HG02885 (cell line): ENCODE measurements around the gene LEMD2.
"Not testable (repeated sequence)": the region's sequence is repeated elsewhere in the genome, so short reads cannot be mapped to it uniquely, and the experiment has no call there.

Experiments used
- ATAC-seq: cut with Tn5 transposase; IDR thresholded peaks from one replicate; pipeline ENCODE4 v1.9.1; 2021; ENCODE audit warnings: mild to moderate bottlenecking; ENCODE audit not compliant: unreplicated experiment, poor library complexity

LEMD2 gene

GRCh38 chr6:33788694-33789549, at the start of gene LEMD2:
TSS of gene LEMD2 (minus strand) at chr6:33789130. CDS start at chr6:33789116, 14 bp downstream.
- peak; percentile 89 for ATAC-seq

GRCh38 chr6:33837971-33838665, 49.2 kb upstream of the LEMD2 start:
- no peak for ATAC-seq

GRCh38 chr6:33836806-33837469, 48.0 kb upstream of the LEMD2 start:
- no peak for ATAC-seq

DNA sequence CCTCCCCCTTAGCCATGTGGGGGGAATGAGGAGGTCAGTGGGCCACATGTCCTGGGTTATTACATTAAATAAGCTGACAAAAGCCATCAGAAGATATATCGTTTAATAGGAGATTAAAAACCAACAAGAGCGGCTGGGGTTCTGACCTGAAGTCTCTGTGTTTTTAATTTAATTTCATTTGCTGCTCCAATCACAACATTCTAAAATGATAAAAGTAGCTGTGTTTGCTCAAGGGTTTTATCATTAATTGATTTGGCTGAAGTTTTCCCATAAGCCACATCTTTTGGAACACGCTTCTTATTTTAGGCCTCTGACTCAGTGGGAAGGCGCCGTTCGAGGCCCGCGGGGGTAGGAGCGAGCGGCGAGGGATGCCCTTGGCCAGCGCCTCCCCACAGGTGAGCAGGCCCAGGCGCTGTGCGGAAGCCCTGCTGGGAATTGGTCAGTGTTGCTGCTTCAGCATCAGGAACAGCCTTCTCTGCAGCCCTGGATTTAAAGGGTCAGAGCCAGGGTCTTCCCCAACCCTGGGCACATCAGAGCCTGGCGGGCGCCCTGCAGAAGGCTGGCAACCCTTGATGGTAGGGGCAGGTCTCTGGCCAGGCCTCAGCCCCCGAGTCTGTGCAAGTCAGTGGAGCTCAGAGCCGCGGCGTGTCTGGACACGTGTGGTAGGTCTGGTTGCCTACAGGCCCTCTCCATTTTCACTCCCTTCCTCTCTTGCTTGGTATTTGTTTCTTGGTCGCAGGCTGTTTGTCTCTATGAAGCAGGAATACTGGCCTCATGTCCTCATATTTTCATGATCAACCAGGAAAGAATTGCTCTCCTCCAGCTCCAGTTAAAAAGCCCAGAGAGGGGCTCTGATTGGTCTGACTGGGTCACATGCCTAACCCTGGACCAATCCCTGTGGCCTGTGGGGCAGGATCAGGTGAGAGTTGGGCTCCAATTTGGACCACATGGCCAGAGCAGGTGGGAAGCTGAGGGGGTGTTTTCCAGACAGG, 45.8 kb upstream of the LEMD2 start:
- ATAC-seq = no peak

DNA sequence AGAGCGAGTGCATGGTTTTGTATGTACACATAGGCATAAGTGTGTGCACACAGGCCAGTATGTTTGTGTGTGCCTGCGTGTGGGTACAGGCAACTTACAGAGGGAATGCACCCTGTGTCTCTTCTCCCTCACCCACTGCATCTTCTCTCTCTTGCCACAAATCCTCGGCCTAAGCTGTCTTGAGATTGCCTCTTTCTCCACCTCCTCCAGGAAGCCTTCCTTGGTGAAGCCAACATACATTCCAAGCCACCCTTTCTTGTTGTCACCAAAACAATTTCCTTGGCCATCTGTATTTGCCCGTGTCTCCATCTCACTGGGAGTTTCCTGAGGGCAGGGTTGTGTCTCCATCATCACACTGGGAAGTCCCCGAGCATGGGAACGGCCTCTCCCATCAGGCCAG, 44.7 kb upstream of the LEMD2 start:
- ATAC-seq = no peak

- ATAC-seq = not testable (repeated sequence)
These were observed 43.9 kb upstream of the LEMD2 start for GRCh38 chr6:33832831-33833230.

- not testable (repeated sequence) for ATAC-seq
These were observed 42.8 kb upstream of the LEMD2 start for GRCh38 chr6:33831725-33832124.

DNA sequence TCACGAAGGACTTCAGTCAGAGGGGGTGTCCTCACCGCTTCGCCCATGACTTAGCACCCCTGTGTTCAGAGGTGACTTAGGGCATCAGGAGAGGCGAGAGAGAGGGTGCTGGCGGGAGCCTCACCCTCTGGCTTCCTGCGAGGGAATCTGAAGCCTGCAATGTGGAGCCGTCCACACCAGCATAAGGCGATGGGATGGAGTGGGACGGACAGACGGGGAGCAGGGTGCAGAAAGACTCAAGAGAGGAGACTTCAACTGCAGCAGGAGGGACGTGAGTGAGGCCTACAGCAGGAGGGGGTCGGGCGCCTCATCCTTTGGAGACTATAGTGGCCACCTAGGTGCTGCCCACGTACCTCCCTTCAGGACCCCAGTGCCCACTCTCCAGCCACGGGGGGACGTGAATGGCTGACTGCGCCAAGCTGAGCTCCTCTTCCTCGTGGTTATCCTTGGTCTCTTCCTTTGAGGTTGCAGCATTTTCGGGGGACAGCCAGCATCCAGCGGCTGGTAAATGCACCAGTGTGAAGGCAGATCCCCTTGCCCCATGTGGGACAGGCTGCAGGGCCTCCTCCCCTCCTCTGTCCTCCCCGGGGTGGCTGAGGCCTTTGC, 41.8 kb upstream of the LEMD2 start:
- no peak for ATAC-seq

- ATAC-seq = no peak
These were observed 40.1 kb upstream of the LEMD2 start for GRCh38 chr6:33828764-33829731.

DNA sequence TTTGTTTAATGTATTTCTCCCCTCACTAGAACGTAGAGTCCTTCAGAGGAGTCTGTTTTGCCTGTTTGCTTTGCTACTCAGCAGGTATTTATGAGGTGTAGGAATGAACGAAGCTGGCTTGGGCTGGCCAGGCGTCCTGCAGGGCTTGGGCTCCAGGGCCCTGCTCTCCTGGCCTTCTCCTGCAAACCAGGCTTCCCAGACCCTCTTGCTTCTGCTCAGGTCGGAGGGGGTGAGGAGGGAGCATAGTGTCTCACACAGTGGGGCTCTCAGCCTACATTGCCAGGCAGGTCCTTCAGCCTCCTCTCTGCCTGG, 39.5 kb upstream of the LEMD2 start:
- no peak for ATAC-seq

DNA sequence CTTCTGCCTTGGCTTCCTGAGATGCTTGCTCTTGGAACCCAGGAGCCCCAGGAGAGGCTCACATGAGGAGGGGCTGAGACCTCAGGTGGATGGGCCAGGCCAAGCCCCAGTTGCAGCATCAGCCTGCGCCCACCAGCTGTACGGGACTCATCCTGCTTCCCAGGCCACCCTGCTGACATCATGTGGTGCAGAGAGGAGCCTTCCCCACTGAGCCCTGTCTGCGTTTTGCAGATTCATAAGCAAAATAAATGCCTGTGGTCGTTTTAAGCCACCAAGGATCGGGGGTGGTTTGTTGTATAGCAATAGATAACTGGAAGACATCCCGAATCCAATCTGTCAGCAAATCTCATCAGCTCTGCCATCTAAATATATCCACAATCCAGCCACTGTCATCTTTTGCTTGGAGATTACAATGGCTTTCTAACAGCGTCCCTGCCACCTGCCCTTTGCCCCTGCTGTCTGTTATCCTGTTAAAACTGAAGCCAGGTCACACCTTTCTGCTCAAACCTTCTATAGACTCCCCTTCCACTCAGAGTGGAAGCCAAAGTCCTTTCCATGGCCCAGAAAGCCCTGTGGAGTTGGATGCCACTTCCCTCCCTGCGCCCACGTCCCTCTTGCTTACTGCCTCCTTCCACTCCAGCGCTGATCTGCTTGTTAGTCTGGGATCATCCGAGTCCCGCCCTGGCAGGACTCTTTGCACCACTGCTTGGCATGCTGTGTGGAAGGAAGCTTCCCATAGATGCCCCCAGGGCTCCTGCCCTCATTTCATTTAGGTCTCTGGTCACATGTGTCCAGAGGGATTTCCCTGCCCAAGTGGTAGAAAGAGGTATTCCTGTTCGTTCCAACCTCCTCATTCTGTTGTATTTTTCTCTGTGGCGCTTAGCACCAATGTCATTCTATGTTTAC, 38.9 kb upstream of the LEMD2 start:
- no peak for ATAC-seq

GRCh38 chr6:33826537-33826936, 37.6 kb upstream of the LEMD2 start:
- ATAC-seq = no peak

DNA sequence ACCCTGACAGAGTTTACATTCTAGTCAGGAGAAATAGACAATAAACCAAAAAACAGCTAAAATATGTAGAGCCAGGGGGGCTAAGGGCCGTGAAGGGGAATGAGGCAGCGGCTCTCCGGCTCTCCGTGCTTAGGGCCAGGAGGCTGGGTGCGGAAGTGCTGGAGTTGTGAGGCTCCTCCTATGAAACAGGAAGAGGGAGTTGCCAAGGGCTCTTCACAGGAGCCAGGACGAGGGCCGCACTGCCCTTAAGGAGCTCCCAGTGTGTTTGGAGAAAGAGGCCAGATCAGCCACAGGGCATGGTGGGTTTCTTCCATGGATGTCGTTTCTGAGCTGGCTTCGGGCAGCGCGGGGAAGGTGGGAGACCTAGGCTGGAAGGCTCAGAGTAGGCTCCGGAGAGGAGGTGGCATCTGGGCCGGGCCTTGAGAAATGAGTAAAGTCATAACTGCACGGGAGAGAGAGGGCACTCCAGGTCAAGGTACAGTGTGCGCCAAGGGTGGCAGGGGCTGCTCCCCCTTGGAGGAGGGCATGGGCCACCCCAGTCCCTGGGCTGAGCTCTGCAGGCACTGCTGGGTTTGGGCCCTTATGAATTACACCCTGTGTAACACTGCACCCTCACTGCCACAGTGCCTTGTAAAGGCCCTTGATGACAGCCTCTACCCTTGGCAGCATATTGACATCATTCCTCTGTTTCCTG, 35.7 kb upstream of the LEMD2 start:
- no peak for ATAC-seq

DNA sequence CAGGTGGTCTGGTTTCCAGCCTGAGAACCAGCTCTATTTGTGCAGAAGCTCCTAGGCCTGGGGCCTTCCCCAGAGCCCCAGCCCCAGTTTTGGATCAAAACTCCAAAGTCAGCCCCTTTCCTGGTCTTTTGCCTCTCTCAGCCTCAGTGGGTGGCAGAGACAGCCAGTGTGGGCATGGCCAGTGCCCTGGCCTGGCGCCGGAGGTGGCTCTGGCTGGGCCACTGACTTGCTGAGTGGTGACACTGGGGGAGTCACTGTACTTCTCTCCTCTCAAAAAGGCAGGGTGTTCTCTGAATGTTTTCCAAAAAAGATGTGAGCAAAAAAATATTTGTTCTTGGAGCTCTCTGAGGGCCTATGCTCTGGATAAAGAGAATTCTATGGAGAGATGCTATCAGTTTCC, 34.9 kb upstream of the LEMD2 start:
- ATAC-seq = no peak

GRCh38 chr6:33822575-33823395, 33.9 kb upstream of the LEMD2 start:
- ATAC-seq = no peak
